ENCODE measurements around the gene SEC16A.

Gene SEC16A

GRCh38 chr9:136447173-136447778 lies 35.6 kb downstream of the SEC16A start:
- no peak for TF ChIP-seq CTCF (IDR thresholded peaks at IDR 0.05)

- TF ChIP-seq CTCF (IDR thresholded peaks at IDR 0.05), result no peak
Observed at GRCh38 chr9:136445799-136446198, 37.0 kb downstream of the SEC16A start.

GRCh38 chr9:136444102-136444501 lies 38.7 kb downstream of the SEC16A start:
- no peak for TF ChIP-seq CTCF (IDR thresholded peaks at IDR 0.05)

GRCh38 chr9:136443687-136444086 lies 39.2 kb downstream of the SEC16A start:
- no peak for TF ChIP-seq CTCF (IDR thresholded peaks at IDR 0.05)

- no peak for TF ChIP-seq CTCF (IDR thresholded peaks at IDR 0.05)
Observed at GRCh38 chr9:136443087-136443486, 39.8 kb downstream of the SEC16A start.

- no peak for TF ChIP-seq CTCF (IDR thresholded peaks at IDR 0.05)
Observed at GRCh38 chr9:136442265-136442664, 40.6 kb downstream of the SEC16A start.

GRCh38 chr9:136441681-136442245 lies 41.1 kb downstream of the SEC16A start:
- no peak for TF ChIP-seq CTCF (IDR thresholded peaks at IDR 0.05)
